MG63 (cell line): ENCODE data around the gene DRAM1. TPM values are rescaled to one million over a fixed set of nuclear protein-coding genes. Genes with fewer than 3 reads are reported as not detected.
"Not testable (repeated sequence)": the region's sequence is repeated elsewhere in the genome, so short reads cannot be mapped to it uniquely, and the experiment has no call there.

Experiments used
- DNase-seq: peaks from one replicate; pipeline ENCODE4 v3.0.0-alpha.2; 2020
- H3K27me3 ChIP-seq: fragments of 250-450 bp; sonication (Bioruptor Pico); 2 replicates; pipeline ENCODE4 v1.5.1; 2020; ENCODE audit warnings: mild to moderate bottlenecking, moderate library complexity
- H3K36me3 ChIP-seq: fragments of 250-450 bp; sonication (Bioruptor Pico); 2 replicates; pipeline ENCODE4 v1.5.1; 2020; ENCODE audit warnings: mild to moderate bottlenecking, moderate library complexity
- H3K4me3 ChIP-seq: fragments of 250-450 bp; sonication (Bioruptor Pico); 2 replicates; pipeline ENCODE4 v1.5.1; 2020; ENCODE audit warnings: mild to moderate bottlenecking, moderate library complexity
- H3K9me3 ChIP-seq: fragments of 250-450 bp; sonication (Bioruptor Pico); 2 replicates; pipeline ENCODE4 v1.5.1; 2020; ENCODE audit warnings: mild to moderate bottlenecking, moderate library complexity
- total RNA-seq: library from RNA; depleted of rRNA; stranded (reverse); fragments of >200 nt; shearing (Covaris generic); gene quantifications from 2 replicates; pipeline ENCODE4 v1.2.3, GENCODE V29; 2014; ENCODE audit warnings: low replicate concordance

DRAM1 gene
- total RNA-seq, 1 experiment from 2014 or later: 8.8 TPM

GRCh38 chr12:101855976-101856375 is 21.4 kb upstream of the DRAM1 start:
- DNase-seq: no peak
- no peak overlapping the region for H3K4me3 ChIP-seq
- no peaks in the 10 kb centered on the region for H3K27me3 ChIP-seq
- H3K36me3 ChIP-seq: no peaks in the 10 kb centered on the region
- no peaks in the 10 kb centered on the region for H3K9me3 ChIP-seq

GRCh38 chr12:101856614-101857013 is 20.8 kb upstream of the DRAM1 start:
- H3K4me3 ChIP-seq, DNase-seq, H3K36me3 ChIP-seq: not testable (repeated sequence)

GRCh38 chr12:101857043-101857558 is 20.3 kb upstream of the DRAM1 start:
- Histone ChIP-seq H3K36me3 (no peaks in the 10 kb centered on the region), H3K9me3 (no peaks in the 10 kb centered on the region), H3K27me3 (no peaks in the 10 kb centered on the region), H3K4me3 (no peak overlapping the region)
- no peak for DNase-seq

More at GRCh38 chr12:101856614-101857013, 20.8 kb upstream of the DRAM1 start:
- not testable (repeated sequence) for H3K27me3 ChIP-seq, H3K9me3 ChIP-seq

GRCh38 chr12:101858361-101858760 is 19.0 kb upstream of the DRAM1 start:
- Histone ChIP-seq H3K27me3 (no peaks in the 10 kb centered on the region), H3K9me3 (no peaks in the 10 kb centered on the region)
- DNase-seq: no peak

GRCh38 chr12:101859664-101860607 is 17.4 kb upstream of the DRAM1 start:
- Histone ChIP-seq H3K36me3 (no peaks in the 10 kb centered on the region), H3K9me3 (no peaks in the 10 kb centered on the region), H3K4me3 (no peak overlapping the region), H3K27me3 (no peaks in the 10 kb centered on the region)
- no peak for DNase-seq

More at GRCh38 chr12:101858361-101858760, 19.0 kb upstream of the DRAM1 start:
- no peak overlapping the region for H3K4me3 ChIP-seq
- H3K36me3 ChIP-seq: no peaks in the 10 kb centered on the region

- not testable (repeated sequence) for H3K27me3 ChIP-seq, DNase-seq, H3K9me3 ChIP-seq, H3K4me3 ChIP-seq, H3K36me3 ChIP-seq
Measured at GRCh38 chr12:101861688-101862087, 15.7 kb upstream of the DRAM1 start.

- Histone ChIP-seq H3K27me3 (no peaks in the 10 kb centered on the region), H3K9me3 (peaks cover 6% of the 10 kb centered on the region; the same call in 1 of the 2 replicates), H3K36me3 (no peaks in the 10 kb centered on the region), H3K4me3 (no peak overlapping the region)
- DNase-seq: no peak
Measured at GRCh38 chr12:101862245-101862644, 15.1 kb upstream of the DRAM1 start.

GRCh38 chr12:101863981-101864380 is 13.4 kb upstream of the DRAM1 start:
- DNase-seq: no peak
- no peaks in the 10 kb centered on the region for H3K27me3 ChIP-seq
- H3K36me3 ChIP-seq: no peaks in the 10 kb centered on the region
- no peak overlapping the region for H3K4me3 ChIP-seq
- peaks cover 6% of the 10 kb centered on the region; the same call in 1 of the 2 replicates for H3K9me3 ChIP-seq

GRCh38 chr12:101866615-101867373 is 10.6 kb upstream of the DRAM1 start:
- Histone ChIP-seq H3K27me3 (no peaks in the 10 kb centered on the region), H3K9me3 (peaks cover 6% of the 10 kb centered on the region; the same call in 1 of the 2 replicates), H3K36me3 (no peaks in the 10 kb centered on the region), H3K4me3 (no peak overlapping the region)
- no peak for DNase-seq

- not testable (repeated sequence) for H3K4me3 ChIP-seq, DNase-seq, H3K36me3 ChIP-seq, H3K9me3 ChIP-seq, H3K27me3 ChIP-seq
Measured at GRCh38 chr12:101867619-101868018, 9.8 kb upstream of the DRAM1 start.

- Histone ChIP-seq H3K4me3 (no peak overlapping the region), H3K9me3 (no peaks in the 10 kb centered on the region), H3K36me3 (no peaks in the 10 kb centered on the region), H3K27me3 (no peaks in the 10 kb centered on the region)
- DNase-seq: no peak
Measured at GRCh38 chr12:101870925-101871324, 6.5 kb upstream of the DRAM1 start.

GRCh38 chr12:101875162-101875561 is 2.2 kb upstream of the DRAM1 start:
- H3K36me3 ChIP-seq: no peaks in the 10 kb centered on the region
- no peak overlapping the region for H3K4me3 ChIP-seq
- H3K9me3 ChIP-seq: no peaks in the 10 kb centered on the region
- no peak for DNase-seq
- no peaks in the 10 kb centered on the region for H3K27me3 ChIP-seq

- DNase-seq: no peak
- Histone ChIP-seq H3K27me3 (no peaks in the 10 kb centered on the region), H3K9me3 (no peaks in the 10 kb centered on the region), H3K4me3 (peak overlapping the region; percentile 75), H3K36me3 (no peaks in the 10 kb centered on the region)
Measured at GRCh38 chr12:101876322-101876860, 989 bp upstream of the DRAM1 start.

GRCh38 chr12:101877806-101878242 is 444 bp downstream of the DRAM1 start:
- Histone ChIP-seq H3K36me3 (no peaks in the 10 kb centered on the region), H3K27me3 (no peaks in the 10 kb centered on the region), H3K4me3 (peak overlapping the region; percentile 75), H3K9me3 (no peaks in the 10 kb centered on the region)
- DNase-seq: peak; percentile 43

GRCh38 chr12:101878243-101878821 is 952 bp downstream of the DRAM1 start:
- no peak for DNase-seq
- Histone ChIP-seq H3K36me3 (no peaks in the 10 kb centered on the region), H3K9me3 (no peaks in the 10 kb centered on the region), H3K4me3 (peak overlapping the region; percentile 75), H3K27me3 (no peaks in the 10 kb centered on the region)

- Histone ChIP-seq H3K27me3 (no peaks in the 10 kb centered on the region), H3K9me3 (no peaks in the 10 kb centered on the region), H3K4me3 (no peak overlapping the region), H3K36me3 (no peaks in the 10 kb centered on the region)
- DNase-seq: no peak
Measured at GRCh38 chr12:101880769-101881168, 3.4 kb downstream of the DRAM1 start.
